H1 (cell line): Measurements from ENCODE around the gene CDT1. TPM values are rescaled to one million over a fixed set of nuclear protein-coding genes. Genes with fewer than 3 reads are reported as not detected.

Experiments used
- CTCF ChIA-PET: fragments of 300-600 bp; sonication (Branson Sonifier 250); formaldehyde crosslinking; loops from one replicate; lab custom pipeline; 2021; ENCODE audit not compliant: partially characterized antibody; lab: Charles Lee
- POLR2A ChIA-PET: fragments of 300-600 bp; sonication (Branson Sonifier 250); formaldehyde crosslinking; loops from one replicate; lab custom pipeline; 2021; ENCODE audit warnings: inconsistent platforms; ENCODE audit not compliant: partially characterized antibody; lab: Charles Lee
- DNase-seq, 2 experiments: peaks; one replicate each; pipeline versions ENCODE4 v3.0.0 to v3.0.0-alpha.2; 2010 to 2022; ENCODE audit warnings: low spot score in 2 of 2, low read depth in 1 of 2, mixed read lengths in 1 of 2
- FAIRE-seq: peaks from 2 replicates; lab custom pipeline; 2011; peaks lifted over from hg19 to GRCh38; lab: Jason Lieb, UNC
- H2AFZ ChIP-seq: 2 replicates; pipeline ENCODE4 v1.8.1; 2012; ENCODE audit warnings: low read length, inconsistent platforms
- H2AK5ac ChIP-seq: 2 replicates; pipeline ENCODE4 v1.6.1; 2013; ENCODE audit warnings: low read depth, low read length
- H2BK120ac ChIP-seq: replicated peaks from 2 replicates; pipeline ENCODE3; 2013; ENCODE audit warnings: low read depth, low read length, inconsistent platforms
- H2BK12ac ChIP-seq: 2 replicates; pipeline ENCODE4 v1.6.1; 2013; ENCODE audit warnings: low read depth, low read length
- H2BK15ac ChIP-seq: 2 replicates; pipeline ENCODE4 v1.6.1; 2013; ENCODE audit warnings: low read length
- H2BK20ac ChIP-seq: 2 replicates; pipeline ENCODE4 v1.6.1; 2013; ENCODE audit warnings: low read length
- H2BK5ac ChIP-seq: 2 replicates; pipeline ENCODE4 v1.6.1; 2013; ENCODE audit warnings: low read depth, low read length
- H3K14ac ChIP-seq: 2 replicates; pipeline ENCODE4 v1.6.1; 2013; ENCODE audit warnings: inconsistent platforms; ENCODE audit not compliant: insufficient read length
- H3K18ac ChIP-seq: 2 replicates; pipeline ENCODE4 v1.6.1; 2013; ENCODE audit warnings: low read length; ENCODE audit errors: extremely low read depth
- H3K23ac ChIP-seq: 2 replicates; pipeline ENCODE4 v1.6.1; 2013; ENCODE audit warnings: inconsistent platforms; ENCODE audit not compliant: insufficient read length
- H3K23me2 ChIP-seq: 2 replicates; pipeline ENCODE4 v1.6.1; 2013; ENCODE audit warnings: low read depth, low read length
- H3K27ac ChIP-seq: 2 replicates; pipeline ENCODE4 v1.6.1; 2011; ENCODE audit warnings: low read depth, low read length, inconsistent platforms
- H3K27me3 ChIP-seq, 4 experiments: replicated peaks in 1 of 4; 1 replicate in 1 of 4; 2 replicates in 3 of 4; pipeline versions ENCODE4 v1.6.1 to v1.8.1; 2011 to 2013; ENCODE audit warnings: low read length in 3 of 4, mild to moderate bottlenecking in 3 of 4, inconsistent platforms in 2 of 4, mixed read lengths in 2 of 4, moderate library complexity in 1 of 4; ENCODE audit not compliant: control insufficient read depth in 3 of 4, insufficient read depth in 3 of 4; ENCODE audit errors: extremely low read depth in 1 of 4
- H3K36me3 ChIP-seq, 4 experiments: 2 replicates each; pipeline versions ENCODE4 v1.6.1 to v1.8.1; 2011 to 2013; ENCODE audit warnings: mild to moderate bottlenecking in 4 of 4, low read length in 3 of 4, moderate library complexity in 2 of 4, control low read depth in 1 of 4, inconsistent platforms in 1 of 4; ENCODE audit not compliant: insufficient read depth in 4 of 4, control insufficient read depth in 2 of 4
- H3K4ac ChIP-seq: replicated peaks from 2 replicates; pipeline ENCODE3; 2013; ENCODE audit warnings: low read length, low read depth, mixed read lengths, inconsistent platforms; ENCODE audit not compliant: insufficient read length
- H3K4me1 ChIP-seq, 4 experiments: replicated peaks in 1 of 4; 1 replicate in 1 of 4; 2 replicates in 3 of 4; pipeline versions ENCODE4 v1.6.1 to v1.8.1; 2011 to 2013; ENCODE audit warnings: low read length in 3 of 4, inconsistent platforms in 2 of 4, mixed read lengths in 1 of 4; ENCODE audit not compliant: insufficient read depth in 4 of 4, control insufficient read depth in 3 of 4
- H3K4me2 ChIP-seq, 2 experiments: 2 replicates each; pipeline versions ENCODE4 v1.6.1 to v1.8.1; 2011 to 2013; ENCODE audit warnings: low read depth in 2 of 2, low read length in 2 of 2, control low read depth in 1 of 2, inconsistent platforms in 1 of 2, mild to moderate bottlenecking in 1 of 2; ENCODE audit not compliant: insufficient read depth in 1 of 2
- H3K4me3 ChIP-seq, 4 experiments: fragments of 200-600, 300-600 bp in 1 of 4; sonication (generic), shearing (Covaris generic), sonication (Bioruptor Twin) in 1 of 4; 2 replicates each; pipeline versions ENCODE4 v1.5.1 to v1.8.1; 2011 to 2016; ENCODE audit warnings: low read length in 4 of 4, low read depth in 3 of 4, control low read depth in 2 of 4, inconsistent platforms in 2 of 4, mild to moderate bottlenecking in 2 of 4, mixed read lengths in 1 of 4, moderate library complexity in 1 of 4; ENCODE audit not compliant: insufficient read depth in 2 of 4; ENCODE audit errors: extremely low read depth in 1 of 4
- H3K56ac ChIP-seq: replicated peaks from 2 replicates; pipeline ENCODE3; 2013; ENCODE audit warnings: low read depth, mild to moderate bottlenecking, mixed read lengths, low read length, inconsistent platforms; ENCODE audit not compliant: insufficient read length
- H3K79me1 ChIP-seq: 2 replicates; pipeline ENCODE4 v1.6.1; 2013; ENCODE audit warnings: low read depth, low read length, control low read depth
- H3K79me2 ChIP-seq, 2 experiments: 2 replicates each; pipeline versions ENCODE4 v1.6.1 to v1.8.1; 2012 to 2013; ENCODE audit warnings: low read length in 2 of 2, mild to moderate bottlenecking in 2 of 2, inconsistent platforms in 1 of 2; ENCODE audit not compliant: insufficient read depth in 2 of 2, control insufficient read depth in 1 of 2
- H3K9ac ChIP-seq, 4 experiments: replicated peaks in 1 of 4; 1 replicate in 1 of 4; 2 replicates in 3 of 4; pipeline versions ENCODE4 v1.6.1 to v1.8.1; 2011 to 2013; ENCODE audit warnings: low read depth in 3 of 4, low read length in 3 of 4, control low read depth in 2 of 4, mild to moderate bottlenecking in 2 of 4, moderate library complexity in 2 of 4, inconsistent platforms in 1 of 4; ENCODE audit errors: extremely low read depth in 1 of 4
- H3K9me3 ChIP-seq, 2 experiments: 2 replicates each; pipeline versions ENCODE4 v1.6.1 to v1.8.1; 2012 to 2013; ENCODE audit warnings: mild to moderate bottlenecking in 2 of 2, moderate library complexity in 2 of 2, control low read depth in 1 of 2, inconsistent platforms in 1 of 2, low read depth in 1 of 2, low read length in 1 of 2, mixed read lengths in 1 of 2; ENCODE audit not compliant: insufficient read depth in 2 of 2
- H4K20me1 ChIP-seq, 2 experiments: replicated peaks in 1 of 2; 2 replicates each; pipeline versions ENCODE3 to v1.8.1; 2011 to 2013; ENCODE audit warnings: inconsistent platforms in 2 of 2, low read length in 2 of 2, mild to moderate bottlenecking in 1 of 2; ENCODE audit not compliant: insufficient read depth in 2 of 2, control insufficient read depth in 1 of 2
- H4K5ac ChIP-seq: 2 replicates; pipeline ENCODE4 v1.6.1; 2013; ENCODE audit warnings: low read length, low read depth, mixed read lengths, inconsistent platforms; ENCODE audit not compliant: insufficient read length
- H4K8ac ChIP-seq: 2 replicates; pipeline ENCODE4 v1.8.0; 2013; ENCODE audit warnings: mild to moderate bottlenecking, moderate library complexity, low read length, inconsistent platforms; ENCODE audit not compliant: insufficient read depth; ENCODE audit errors: extremely low read depth
- H4K91ac ChIP-seq: replicated peaks from 2 replicates; pipeline ENCODE3; 2013; ENCODE audit warnings: low read length, mixed read lengths, inconsistent platforms; ENCODE audit not compliant: insufficient read length
- ASH2L ChIP-seq: fragments of 200-600, 300-600 bp; sonication (generic); IDR thresholded peaks from one replicate; pipeline ENCODE4 v1.7.1; 2017; ENCODE audit warnings: low read length
- CBX5 ChIP-seq: fragments of 300-800, 300-1000 bp; sonication (generic); IDR thresholded peaks from 2 replicates; pipeline ENCODE4 v1.7.1; 2016; ENCODE audit warnings: antibody characterized with exemption, low read length, low read depth
- CHD2 ChIP-seq: IDR thresholded peaks from 2 replicates; pipeline ENCODE4 v1.6.1; 2012; ENCODE audit warnings: low read length, improper control_type of control experiment
- HDAC6 ChIP-seq: IDR thresholded peaks from one replicate; pipeline ENCODE4 v1.7.1; 2012; ENCODE audit warnings: low read depth, mild to moderate bottlenecking, inconsistent platforms, low read length, moderate library complexity
- MAFK ChIP-seq: IDR thresholded peaks from 2 replicates; pipeline ENCODE4 v1.6.1; 2012; ENCODE audit warnings: low read depth, mild to moderate bottlenecking, improper control_type of control experiment, low read length
- PHF8 ChIP-seq: fragments of 200-600 bp; sonication (generic); conservative IDR thresholded peaks from 2 replicates; pipeline ENCODE4 v1.7.1; 2012; ENCODE audit warnings: low read depth, mild to moderate bottlenecking, inconsistent platforms, low read length, moderate library complexity
- POU5F1 ChIP-seq: IDR thresholded peaks from 2 replicates; pipeline ENCODE4 v1.6.1; 2011; ENCODE audit warnings: low read depth, mild to moderate bottlenecking, low read length, moderate library complexity
- RAD21 ChIP-seq, 2 experiments: IDR thresholded peaks in 1 of 2; conservative IDR thresholded peaks in 1 of 2; 2 replicates each; pipeline ENCODE4 v1.6.1; 2011; ENCODE audit warnings: low read depth in 2 of 2, low read length in 2 of 2, improper control_type of control experiment in 1 of 2, inconsistent platforms in 1 of 2, mild to moderate bottlenecking in 1 of 2, moderate library complexity in 1 of 2
- RFX5 ChIP-seq: IDR thresholded peaks from 2 replicates; pipeline ENCODE4 v1.6.1; 2011; ENCODE audit warnings: low read depth, low read length, improper control_type of control experiment, borderline replicate concordance
- RNF2 ChIP-seq: fragments of 200-900, 300-1000 bp; sonication (generic); IDR thresholded peaks from 2 replicates; pipeline ENCODE4 v1.7.1; 2016; ENCODE audit warnings: borderline replicate concordance, low read depth, mild to moderate bottlenecking, antibody characterized with exemption, low read length; ENCODE audit not compliant: poor library complexity, severe bottlenecking; ENCODE audit errors: missing control alignments
- WGBS, 2 experiments: shearing (Covaris generic) in 1 of 2; methylation state at CpG; one replicate each; pipeline versions ENCODE4 v1.1.6 to v1.1.7; 2013 to 2015; ENCODE audit warnings: low lambda C conversion rate in 2 of 2, mixed read lengths in 2 of 2, inconsistent platforms in 1 of 2, low coverage in 1 of 2, missing lambda C conversion rate in 1 of 2; ENCODE audit not compliant: insufficient replicate concordance in 2 of 2, insufficient coverage in 1 of 2, insufficient read length in 1 of 2; ENCODE audit errors: extremely low coverage in 1 of 2, missing lambda C conversion rate in 1 of 2; 5-methylcytosine and 5-hydroxymethylcytosine counted together
- polyA plus RNA-seq, 7 experiments: library from polyadenylated mRNA; depleted of rRNA in 3 of 7; stranded (reverse) in 5 of 7; unstranded in 2 of 7; fragments of >200 nt in 5 of 7; fragments of 200-250 nt in 2 of 7; gene quantifications; 1 replicate in 5 of 7; 2 replicates in 1 of 7; 4 replicates in 1 of 7; pipeline versions ENCODE4 v1.2.1 to v1.2.3, GENCODE V29; 2011 to 2013; ENCODE audit warnings: missing spikeins in 2 of 7, mixed read lengths in 2 of 7
- total RNA-seq: library from RNA; stranded (reverse); fragmentation: NEBNext Ultra II Directional; extraction: Animal tissue kit (Norgen Biotek cat#: 25700); gene quantifications from 2 replicates; pipeline ENCODE4 v1.2.1, GENCODE V29; 2021
- TF ChIP-seq, protein P1 (sequence below): IDR thresholded peaks from 2 replicates; pipeline ENCODE4 v1.6.1; 2012; ENCODE audit warnings: inconsistent platforms
- TF ChIP-seq, protein P2 (sequence below): IDR thresholded peaks from 2 replicates; pipeline ENCODE4 v1.6.1; 2012; ENCODE audit warnings: inconsistent platforms

CDT1 gene
- total and polyA plus RNA-seq, 2 of the 8 experiments (the other 6 are each of a cell fraction or from before 2014, with no cell fraction given) = 76.7 to 95.4 TPM

DNA sequence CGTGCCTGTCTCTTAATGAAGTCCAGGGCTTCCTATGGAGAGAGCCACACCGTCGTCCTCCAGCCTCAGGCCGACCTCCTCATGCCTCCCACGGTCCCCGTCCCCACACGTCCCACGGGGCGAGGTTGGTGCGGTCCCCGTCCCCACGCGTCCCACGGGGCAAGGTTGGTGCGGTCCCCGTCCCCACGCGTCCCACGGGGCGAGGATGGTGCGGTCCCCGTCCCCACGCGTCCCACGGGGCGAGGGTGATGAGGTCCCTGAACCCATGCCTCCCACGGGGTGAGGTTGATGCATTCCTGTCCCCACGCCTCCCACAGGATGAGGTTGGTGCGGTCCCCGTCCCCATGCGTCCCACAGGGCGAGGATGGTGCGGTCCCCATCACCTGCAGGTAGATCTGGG, 32.2 kb downstream of the CDT1 start:
- Histone ChIP-seq H2BK12ac (no peak overlapping the region), H2BK20ac (no peak overlapping the region), H3K27me3 (no peaks in the 10 kb centered on the region), H3K56ac (no peak overlapping the region), H2BK120ac (no peak overlapping the region), H3K18ac (no peak overlapping the region), H2BK15ac (no peak overlapping the region), H3K79me2 (no peaks in the 10 kb centered on the region), H4K8ac (no peak overlapping the region), H3K9ac (no peak overlapping the region), H3K4me1 (0 out of 7 replicates have a peak, but pooled peaks cover 0 to 2% (median 0%) of the 10 kb centered on the region in 4 experiments), H3K23me2 (no peaks in the 10 kb centered on the region), H3K4me3 (no peak overlapping the region), H3K27ac (no peak overlapping the region), H4K5ac (no peak overlapping the region), H3K23ac (no peak overlapping the region), H3K36me3 (peaks cover 0 to 7% (median under 1%) of the 10 kb centered on the region in 4 experiments; a peak in 2 of 8 replicates), H3K9me3 (no peaks in the 10 kb centered on the region), H2AFZ (no peak overlapping the region), H4K91ac (no peak overlapping the region), H3K4ac (no peak overlapping the region), H2BK5ac (no peak overlapping the region; the same call in 1 of the 2 replicates), H4K20me1 (no peaks in the 10 kb centered on the region), H2AK5ac (no peak overlapping the region), H3K14ac (no peak overlapping the region), H3K4me2 (no peak overlapping the region), H3K79me1 (0 out of 2 replicates have a peak, but pooled peaks cover 2% of the 10 kb centered on the region)
- DNase-seq (no peak), FAIRE-seq (no peak)
- 93% methylated on average over 26 of the region's 33 CpGs; no CpG with 5 or more reads in 1 of the 2 experiments for WGBS, 2 experiments
- CTCF ChIA-PET = no interaction called here
- POLR2A ChIA-PET = no interaction called here
- TF ChIP-seq RNF2 (no peak), MAFK (no peak), ASH2L (no peak), RFX5 (no peak), RAD21 (IDR thresholded peaks at IDR 0.05 in 1 of 2, conservative IDR thresholded peaks at IDR 0.05 in 1 of 2; ENCODE audit: low read depth in 2 of 2, low read length in 2 of 2) (no peak), CHD2 (no peak), HDAC6 (no peak), POU5F1 (no peak), CBX5 (no peak), PHF8 (no peak)
- TF ChIP-seq, protein P1, sequence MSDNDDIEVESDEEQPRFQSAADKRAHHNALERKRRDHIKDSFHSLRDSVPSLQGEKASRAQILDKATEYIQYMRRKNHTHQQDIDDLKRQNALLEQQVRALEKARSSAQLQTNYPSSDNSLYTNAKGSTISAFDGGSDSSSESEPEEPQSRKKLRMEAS = no peak
- TF ChIP-seq, protein P2, sequence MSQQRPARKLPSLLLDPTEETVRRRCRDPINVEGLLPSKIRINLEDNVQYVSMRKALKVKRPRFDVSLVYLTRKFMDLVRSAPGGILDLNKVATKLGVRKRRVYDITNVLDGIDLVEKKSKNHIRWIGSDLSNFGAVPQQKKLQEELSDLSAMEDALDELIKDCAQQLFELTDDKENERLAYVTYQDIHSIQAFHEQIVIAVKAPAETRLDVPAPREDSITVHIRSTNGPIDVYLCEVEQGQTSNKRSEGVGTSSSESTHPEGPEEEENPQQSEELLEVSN = no peak
